Ishikawa (cell line): ENCODE measurements around the gene LRBA.

Experiments
- CEBPB ChIP-seq: IDR thresholded peaks from 2 replicates; pipeline ENCODE4 v1.6.1; 2012
- CREB1 ChIP-seq: IDR thresholded peaks from 2 replicates; pipeline ENCODE4 v1.6.1; 2012; ENCODE audit warnings: low read depth
- EGR1 ChIP-seq: IDR thresholded peaks from 2 replicates; pipeline ENCODE4 v1.6.1; 2012
- EP300 ChIP-seq: IDR thresholded peaks from 2 replicates; pipeline ENCODE4 v1.6.1; 2012; ENCODE audit warnings: borderline replicate concordance
- FOXM1 ChIP-seq: IDR thresholded peaks from 2 replicates; pipeline ENCODE4 v1.6.1; 2012; ENCODE audit warnings: low read depth, borderline replicate concordance
- MAX ChIP-seq: IDR thresholded peaks from 2 replicates; pipeline ENCODE4 v1.6.1; 2012
- NFIC ChIP-seq: IDR thresholded peaks from 2 replicates; pipeline ENCODE4 v1.6.1; 2012
- RAD21 ChIP-seq: IDR thresholded peaks from 2 replicates; pipeline ENCODE4 v1.6.1; 2012; ENCODE audit warnings: low read depth
- REST ChIP-seq: IDR thresholded peaks from 2 replicates; pipeline ENCODE4 v1.6.1; 2012; ENCODE audit warnings: low read depth, mild to moderate bottlenecking
- TAF1 ChIP-seq: IDR thresholded peaks from 2 replicates; pipeline ENCODE4 v1.6.1; 2012; ENCODE audit warnings: low read depth, mild to moderate bottlenecking
- TCF12 ChIP-seq: IDR thresholded peaks from 2 replicates; pipeline ENCODE4 v1.6.1; 2012; ENCODE audit warnings: low read depth
- TEAD4 ChIP-seq: IDR thresholded peaks from 2 replicates; pipeline ENCODE4 v1.6.1; 2012
- USF1 ChIP-seq: IDR thresholded peaks from 2 replicates; pipeline ENCODE4 v1.6.1; 2012
- YY1 ChIP-seq: IDR thresholded peaks from 2 replicates; pipeline ENCODE4 v1.6.1; 2012; ENCODE audit warnings: low read depth
- ZBTB7A ChIP-seq: IDR thresholded peaks from 2 replicates; pipeline ENCODE4 v1.6.1; 2012; ENCODE audit warnings: low read depth

The LRBA gene

GRCh38 chr4:150237110-150237872 lies 777.8 kb downstream of the LRBA start:
- TF ChIP-seq REST (no peak), MAX (no peak), TEAD4 (no peak), YY1 (no peak), RAD21 (no peak)

DNA sequence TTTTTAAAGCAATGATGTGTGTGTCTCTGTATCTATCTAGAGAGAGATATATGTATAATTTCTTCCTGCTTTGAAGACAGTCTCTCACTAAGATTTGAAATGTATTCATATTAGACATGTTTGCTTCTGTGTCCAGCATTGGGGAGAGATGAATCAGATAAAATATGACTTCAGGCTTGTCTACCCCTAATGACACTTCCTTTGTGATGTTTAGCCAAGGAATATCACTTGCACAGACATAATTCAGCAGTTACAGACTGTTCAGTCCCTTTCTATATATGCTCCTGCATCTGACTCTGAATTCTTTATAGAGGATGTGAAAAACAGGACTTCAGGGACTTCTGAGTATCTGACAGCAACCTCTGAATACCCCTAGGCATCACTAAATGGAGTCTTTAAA lies 778.5 kb downstream of the LRBA start:
- TF ChIP-seq TEAD4 (no peak), CREB1 (no peak), TCF12 (no peak), EP300 (no peak), EGR1 (no peak), REST (no peak)

GRCh38 chr4:150235808-150236271 lies 779.2 kb downstream of the LRBA start:
- TF ChIP-seq ZBTB7A (no peak), EGR1 (no peak), YY1 (no peak), USF1 (no peak), FOXM1 (no peak), EP300 (no peak), MAX (no peak), TEAD4 (no peak), REST (no peak), CEBPB (no peak), NFIC (no peak), TCF12 (no peak), CREB1 (no peak), TAF1 (no peak), RAD21 (no peak)

DNA sequence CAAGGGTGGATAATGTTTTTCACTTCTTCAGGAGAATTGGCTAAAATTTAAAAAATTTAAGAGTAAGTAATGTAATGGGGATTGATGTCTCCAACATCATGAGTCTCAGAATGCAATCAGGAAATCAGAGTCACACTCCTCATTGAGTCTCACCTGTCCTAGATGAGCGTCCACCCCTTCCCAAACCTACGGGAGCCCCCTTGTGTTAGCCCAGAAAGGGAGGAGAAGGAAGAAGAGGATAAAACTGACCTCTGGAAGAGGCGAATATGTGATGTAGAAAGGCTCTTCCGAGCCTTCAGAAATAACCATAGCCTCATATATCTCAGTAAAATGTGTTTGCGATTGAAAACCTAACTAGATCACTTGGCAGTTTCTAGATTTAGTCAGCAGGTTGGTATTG lies 779.8 kb downstream of the LRBA start:
- no peak for TF ChIP-seq EGR1
- no peak for TF ChIP-seq USF1
- TF ChIP-seq CEBPB, result no peak
- no peak for TF ChIP-seq CREB1

- TF ChIP-seq FOXM1, result no peak
- no peak for TF ChIP-seq TAF1
- no peak for TF ChIP-seq TEAD4
- TF ChIP-seq RAD21, result no peak
- no peak for TF ChIP-seq YY1
- no peak for TF ChIP-seq USF1
- TF ChIP-seq EGR1, result no peak
- no peak for TF ChIP-seq ZBTB7A
- no peak for TF ChIP-seq MAX
- TF ChIP-seq NFIC, result no peak
- TF ChIP-seq CEBPB, result no peak
- no peak for TF ChIP-seq TCF12
- TF ChIP-seq EP300, result no peak
- no peak for TF ChIP-seq CREB1
- TF ChIP-seq REST, result no peak
Measured at GRCh38 chr4:150234246-150234645, 780.8 kb downstream of the LRBA start.
